Hematopoietic multipotent progenitor cell treated with erythropoietin and hydrocortisone succinate and interleukin-3 and kit ligand, for 15 days (in vitro differentiated cells): ENCODE results near the gene CYP19A1.

Experiments
- DNase-seq: peaks from one replicate; pipeline ENCODE4 v3.0.0-alpha.2; 2015; ENCODE audit warnings: low spot score

CYP19A1 gene

DNA sequence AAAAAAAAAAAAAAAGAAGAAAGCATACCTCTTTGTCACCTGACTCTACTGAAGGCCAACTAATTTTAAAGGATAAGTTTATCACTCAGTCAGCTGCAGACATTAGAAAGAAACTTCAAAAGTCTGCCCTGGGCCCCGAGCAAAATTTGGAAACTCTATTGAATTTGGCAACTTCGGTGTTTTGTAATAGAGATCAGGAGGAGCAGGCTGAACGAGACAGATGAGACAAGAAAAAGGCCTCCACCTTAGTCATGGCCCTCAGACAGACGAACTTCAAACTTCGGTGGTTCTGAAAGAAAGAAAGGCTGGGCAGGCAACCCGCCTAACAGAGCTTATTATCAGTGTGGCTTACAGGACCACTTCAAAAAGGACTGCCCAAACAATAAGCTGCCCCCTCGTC, 21.6 kb upstream of the CYP19A1 start:
- DNase-seq: no peak

DNA sequence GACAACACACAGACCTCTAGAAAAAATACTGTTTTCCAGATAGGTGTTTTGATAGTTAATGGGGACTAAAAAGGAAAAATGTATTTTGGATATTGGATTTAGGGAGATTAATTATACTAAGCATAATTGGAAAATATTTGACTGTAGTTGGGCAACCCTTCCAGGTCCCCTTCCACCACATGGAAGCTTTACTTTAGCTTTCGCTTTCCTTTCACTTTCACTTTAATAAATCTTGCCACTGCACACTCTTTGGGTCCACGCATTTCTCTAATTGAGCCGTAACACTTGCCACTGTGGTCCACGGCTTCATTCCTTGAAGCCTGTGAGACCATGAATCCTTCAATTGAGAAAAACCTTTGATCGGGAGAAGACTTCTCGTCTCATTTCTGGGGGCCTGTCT, 18.6 kb upstream of the CYP19A1 start:
- DNase-seq: no peak

DNA sequence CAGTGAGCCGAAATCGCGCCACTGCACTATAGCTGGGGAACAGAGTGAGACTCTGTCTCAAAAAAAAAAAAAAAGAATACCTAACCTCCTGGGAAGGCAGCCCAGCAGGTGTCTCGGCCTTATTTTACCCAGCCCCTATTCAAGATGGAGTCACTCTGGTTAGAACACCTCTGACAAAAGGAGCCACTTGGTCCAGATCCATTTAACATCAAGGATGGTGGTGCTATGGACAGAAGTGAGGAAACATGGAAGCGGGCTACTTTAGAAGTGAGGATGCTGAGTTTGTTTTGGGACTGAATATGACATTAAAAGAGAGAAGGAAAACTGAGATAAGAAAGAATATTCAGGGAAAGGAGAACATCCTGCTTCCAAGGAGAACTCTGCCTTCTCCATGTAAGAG, 17.8 kb upstream of the CYP19A1 start:
- no peak for DNase-seq

DNA sequence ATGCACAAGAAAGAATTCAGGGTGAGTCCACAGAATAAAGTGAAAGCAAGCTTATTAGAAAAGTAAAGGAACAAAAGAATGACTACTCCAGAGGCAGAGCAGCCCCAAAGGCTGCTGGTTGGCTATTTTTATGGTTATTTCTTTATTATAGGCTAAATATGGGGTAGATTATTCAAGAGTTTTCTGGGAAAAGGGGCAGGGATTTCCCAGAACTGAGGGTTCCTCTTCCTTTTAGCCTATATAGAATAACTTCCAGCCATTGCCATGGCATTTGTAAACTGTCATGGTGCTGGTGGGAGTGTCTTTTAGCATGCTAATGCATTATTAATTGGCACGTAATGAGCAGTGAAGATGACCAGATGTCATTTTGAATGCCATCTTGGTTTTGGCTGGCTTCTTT, 16.7 kb upstream of the CYP19A1 start:
- no peak for DNase-seq

DNA sequence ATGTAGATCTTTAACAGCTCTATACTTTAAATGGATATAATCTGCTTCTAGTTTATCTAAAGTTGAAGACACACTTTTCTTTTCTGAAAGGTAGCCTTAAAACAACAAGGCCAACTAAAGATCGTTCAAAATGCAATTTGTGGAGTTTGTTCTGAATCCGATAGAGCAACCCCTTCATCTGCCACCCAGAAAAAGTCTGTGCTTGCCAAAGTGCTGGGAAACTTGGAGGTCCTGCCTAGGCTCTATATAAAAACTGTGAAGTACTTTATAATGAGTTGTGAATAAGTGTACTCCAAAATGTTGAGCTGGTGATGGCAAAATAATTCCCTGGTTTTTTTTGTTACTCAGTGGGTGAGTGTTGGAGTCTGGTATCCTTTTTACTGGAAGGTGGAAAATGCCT, 15.6 kb upstream of the CYP19A1 start:
- no peak for DNase-seq

DNA sequence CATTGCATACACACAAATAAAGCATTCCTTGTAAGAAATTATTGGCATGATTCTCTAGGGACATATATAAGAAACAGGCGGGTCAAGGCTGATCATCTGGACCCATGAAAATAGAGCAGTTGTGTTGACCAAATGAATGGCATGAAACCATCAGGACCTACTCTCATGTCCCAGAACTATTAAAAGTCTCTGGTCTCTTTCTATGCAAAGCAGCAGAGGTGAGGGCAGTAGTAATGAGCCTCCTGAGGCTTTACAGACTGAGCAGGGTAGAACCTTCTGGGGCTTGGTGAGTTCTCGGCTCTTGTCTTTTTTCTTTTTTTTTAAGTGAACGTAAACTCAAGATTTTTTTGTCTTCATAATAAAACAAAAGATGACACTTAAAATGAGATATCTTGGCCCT, 12.3 kb upstream of the CYP19A1 start:
- DNase-seq: no peak

DNA sequence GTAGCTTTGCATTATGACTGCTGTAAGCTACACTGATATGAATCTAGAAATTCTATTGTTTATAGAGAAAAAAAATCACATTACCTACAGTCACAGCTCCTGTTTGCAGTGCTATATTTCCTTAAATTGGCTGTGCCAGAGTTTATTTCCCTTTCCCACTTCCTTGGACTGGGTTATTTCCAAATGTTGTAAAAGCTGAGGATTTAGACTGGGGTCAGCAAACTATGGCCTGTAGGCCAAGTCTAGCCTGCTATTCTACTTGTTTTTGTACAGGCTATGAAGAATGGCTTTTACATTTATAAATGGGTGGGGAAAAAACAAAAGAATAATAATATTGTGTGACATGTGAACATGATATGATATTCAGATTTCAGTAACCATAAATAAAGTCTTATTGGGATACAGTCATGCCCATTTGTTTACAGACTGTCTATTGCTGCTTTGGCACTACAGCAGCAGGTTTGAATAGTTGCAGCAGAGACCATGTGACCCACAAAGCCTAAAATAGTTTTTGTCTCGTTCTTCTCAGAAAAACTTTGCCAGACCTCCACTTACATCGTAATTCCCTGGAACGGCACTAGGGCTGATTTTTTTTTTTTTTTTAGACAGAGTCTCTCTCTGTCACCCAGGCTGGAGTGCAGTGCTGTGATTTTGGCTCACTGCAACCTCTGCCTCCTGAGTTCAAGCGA, 10.9 kb upstream of the CYP19A1 start:
- no peak for DNase-seq

DNA sequence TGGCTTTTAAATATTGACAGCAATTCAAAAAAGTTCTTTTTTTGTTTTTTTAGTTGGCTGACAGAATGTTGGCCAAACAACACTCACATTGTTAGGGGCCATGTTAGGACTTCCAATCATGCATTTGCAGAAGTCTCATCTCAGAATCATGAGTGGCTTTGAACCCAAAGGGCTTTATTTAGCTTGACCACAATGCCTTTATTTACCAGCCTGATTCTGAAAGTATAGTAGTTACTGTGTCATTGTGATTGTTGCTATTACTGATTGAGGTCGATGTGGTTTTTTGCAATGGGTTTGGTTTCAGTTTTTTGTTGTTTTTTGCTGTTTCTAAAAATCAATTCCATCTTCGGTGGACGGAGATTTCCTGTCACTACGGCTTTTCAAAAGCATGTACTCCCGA, 10.3 kb upstream of the CYP19A1 start:
- no peak for DNase-seq

DNA sequence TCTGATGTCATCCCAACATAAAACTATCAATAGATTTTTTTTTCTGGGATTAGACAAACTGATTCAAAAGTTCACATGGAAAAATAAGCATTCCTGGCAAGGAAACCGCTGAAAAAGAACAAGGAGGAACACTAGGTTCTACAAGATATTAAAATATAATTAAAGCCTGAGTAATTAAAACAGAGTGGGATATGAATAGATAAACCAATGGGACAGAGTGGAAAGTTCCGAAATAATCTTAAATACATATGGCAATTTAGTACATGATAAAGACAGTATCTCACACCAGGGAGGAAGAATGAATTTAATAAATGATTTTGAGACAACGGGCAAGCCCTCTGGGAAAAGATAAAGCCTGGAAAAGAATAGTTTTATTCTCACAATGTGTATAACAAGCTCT, 7.7 kb upstream of the CYP19A1 start:
- DNase-seq: no peak

DNA sequence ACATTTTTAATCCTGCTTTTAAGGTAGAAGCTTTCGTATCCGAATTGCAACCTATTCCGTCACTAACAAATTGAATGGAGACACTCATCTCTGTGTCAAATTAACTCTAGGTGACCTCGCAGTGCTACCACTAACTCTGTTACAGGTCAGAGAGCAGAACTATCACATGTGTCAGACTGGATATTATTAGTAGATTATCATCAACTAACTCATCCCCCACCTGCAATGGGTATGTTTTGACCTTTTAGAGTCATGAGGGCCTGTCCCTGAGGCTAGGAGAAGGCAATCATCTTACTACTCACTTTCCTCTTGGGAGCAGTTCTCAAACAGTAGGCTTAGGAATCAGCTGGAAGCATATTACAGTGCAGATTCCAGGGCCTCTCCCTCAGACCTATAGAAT, 5.1 kb upstream of the CYP19A1 start:
- DNase-seq: no peak

DNA sequence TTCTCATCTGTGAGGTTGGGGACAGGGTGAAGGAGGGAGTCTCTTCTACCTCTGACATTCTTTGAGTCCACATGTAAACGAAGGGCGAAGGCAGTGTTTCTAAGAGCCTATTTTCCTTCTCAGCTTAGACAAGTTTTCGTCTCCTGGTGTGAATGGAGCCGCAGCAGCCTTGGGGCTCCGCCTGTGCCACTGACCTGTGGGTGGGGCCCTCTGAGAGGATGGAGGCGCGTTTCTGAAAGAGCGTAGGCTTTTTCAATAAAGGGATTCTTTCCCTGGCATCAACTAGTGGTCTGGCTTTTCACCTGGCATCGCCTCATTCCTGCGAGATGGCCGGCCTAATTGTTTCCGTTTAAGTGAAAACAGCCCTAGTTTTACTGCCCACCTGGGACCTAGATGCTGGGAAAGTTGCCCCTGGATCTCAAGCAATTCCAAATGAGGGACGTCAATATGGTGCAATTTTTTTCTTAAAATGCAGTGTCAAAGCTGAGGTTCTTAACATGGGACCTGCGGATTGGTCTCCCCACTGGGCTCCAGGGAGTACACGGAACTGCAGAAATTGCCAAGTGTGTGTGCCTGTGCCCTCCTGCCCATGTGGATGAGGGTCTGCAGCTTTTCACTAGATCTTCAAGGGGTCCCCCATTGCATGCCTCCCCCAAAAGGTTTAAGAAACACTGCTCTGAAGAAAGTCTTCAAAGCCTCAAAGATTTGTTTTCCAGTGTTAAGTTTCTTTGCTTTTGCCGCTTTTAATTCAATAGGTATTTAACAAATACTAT, 4.0 kb upstream of the CYP19A1 start:
- no peak for DNase-seq

DNA sequence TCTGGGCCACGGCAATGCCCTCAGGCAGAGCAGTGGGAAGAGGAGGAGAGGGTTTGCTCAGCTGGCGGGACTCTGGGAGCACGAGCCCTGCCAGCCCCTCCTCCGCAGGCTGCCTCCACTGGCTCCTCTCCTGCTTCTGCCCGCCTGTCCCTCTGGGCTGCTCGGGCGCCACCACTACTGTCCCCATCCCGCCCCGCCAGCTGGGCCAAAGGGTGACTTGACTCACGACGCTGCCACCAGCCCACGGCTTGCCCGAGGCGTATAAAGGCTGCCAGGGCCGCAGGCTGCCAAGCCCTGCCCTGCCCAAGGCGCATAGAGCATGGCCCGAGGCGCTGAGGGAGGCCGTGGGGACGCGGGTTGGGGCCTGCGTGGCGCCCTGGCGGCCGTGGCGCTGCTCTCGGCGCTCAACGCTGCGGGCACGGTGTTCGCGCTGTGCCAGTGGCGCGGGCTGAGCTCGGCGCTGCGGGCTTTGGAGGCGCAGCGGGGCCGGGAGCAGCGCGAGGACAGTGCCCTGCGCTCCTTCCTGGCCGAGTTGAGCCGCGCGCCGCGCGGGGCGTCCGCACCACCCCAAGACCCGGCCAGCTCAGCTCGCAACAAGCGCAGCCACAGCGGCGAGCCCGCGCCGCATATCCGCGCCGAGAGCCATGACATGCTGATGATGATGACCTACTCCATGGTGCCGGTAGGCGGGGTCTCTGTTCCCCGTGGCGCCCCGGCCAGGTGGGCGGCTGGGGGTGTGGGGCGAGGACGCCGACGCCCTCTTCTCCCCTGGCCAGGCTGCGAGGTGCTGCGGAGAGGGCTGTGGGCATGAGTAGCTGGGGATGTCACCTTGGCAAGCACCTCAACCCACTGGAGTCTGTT, 3.2 kb upstream of the CYP19A1 start, which contains the start of gene GLDN:
TSS of gene GLDN (plus strand) at position 290 of the 861 bp plus-strand sequence. CDS start at position 320, 30 bp downstream.
- DNase-seq: no peak

DNA sequence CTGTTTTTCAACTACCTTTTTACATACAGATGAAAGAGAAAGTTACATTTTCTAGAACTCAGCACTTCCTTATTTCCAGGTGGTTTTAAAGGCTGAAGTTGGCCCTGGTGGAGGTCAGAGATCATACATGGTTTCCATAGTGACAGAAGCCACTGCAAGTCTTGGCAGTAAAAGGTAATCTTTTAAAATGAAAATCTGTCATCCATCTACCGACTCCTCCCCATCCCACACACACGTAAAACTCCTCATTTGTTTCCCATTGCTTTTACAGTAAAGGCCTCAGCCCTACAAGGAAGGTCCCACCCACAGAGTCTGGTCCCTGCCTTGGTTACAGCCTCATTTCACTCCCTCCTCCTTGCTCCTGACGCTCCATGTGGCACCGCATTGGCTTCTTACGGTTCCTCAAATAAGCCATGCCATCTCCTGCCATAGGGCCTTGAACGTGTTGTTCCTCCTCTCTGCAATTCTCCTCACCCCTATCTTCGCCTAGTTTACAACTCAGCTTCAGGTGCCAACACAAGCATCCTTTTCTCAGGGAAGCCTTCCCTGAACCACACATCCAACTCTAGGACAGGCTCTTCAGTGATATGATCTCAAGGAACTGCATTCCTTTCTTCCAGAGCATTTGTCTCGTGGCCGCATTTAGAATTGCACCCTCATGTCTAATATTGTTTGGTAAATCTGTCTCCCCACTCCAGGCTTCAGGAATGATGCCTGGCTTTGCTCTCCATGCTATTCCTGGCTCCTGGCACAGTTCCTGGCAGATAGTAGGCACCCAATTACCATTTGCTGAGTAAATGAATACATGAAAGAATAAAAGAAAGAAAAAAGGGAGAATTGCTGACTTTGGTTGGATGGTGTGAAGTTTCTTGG, 2.6 kb downstream of the CYP19A1 start:
- no peak for DNase-seq

DNA sequence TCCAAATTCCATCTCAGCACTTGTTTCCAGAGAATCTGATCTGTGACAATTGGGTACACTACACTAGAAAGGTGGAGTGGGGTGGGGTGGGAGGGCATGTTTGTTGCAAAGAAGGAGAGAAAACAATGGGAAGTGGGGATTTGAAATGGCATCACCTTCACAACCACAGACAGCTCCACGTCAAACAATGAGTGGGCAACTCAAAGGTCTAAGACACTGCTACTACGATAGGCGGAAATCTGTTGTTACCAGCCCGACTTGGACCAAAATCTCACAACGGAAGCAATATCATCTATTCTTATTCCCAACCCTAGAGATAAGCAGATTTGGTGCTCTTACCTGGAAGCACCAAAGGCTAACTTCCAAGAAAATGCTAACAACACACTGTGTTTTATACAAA, 3.3 kb downstream of the CYP19A1 start:
- DNase-seq: no peak

DNA sequence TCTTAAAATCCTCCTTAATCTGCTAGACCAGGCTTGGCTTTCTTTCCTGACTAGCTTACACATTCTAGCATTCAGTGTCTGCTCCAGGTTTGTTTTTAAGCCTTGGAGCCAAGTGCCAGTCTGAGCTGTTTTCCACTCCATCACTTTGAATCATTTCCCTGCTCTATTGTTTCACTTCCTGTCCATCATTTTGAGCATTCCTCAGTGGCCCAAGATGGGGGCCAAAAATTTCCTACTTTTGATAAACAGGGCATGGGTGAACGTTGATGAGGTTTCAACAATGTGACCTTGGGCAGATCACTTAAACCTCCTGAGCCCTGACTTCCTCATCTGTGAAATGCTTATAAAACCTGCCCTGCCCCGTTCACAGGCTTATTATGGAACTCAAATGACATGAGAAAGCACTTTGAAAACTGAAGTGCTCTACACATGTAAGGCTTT, 4.4 kb downstream of the CYP19A1 start:
- no peak for DNase-seq

DNA sequence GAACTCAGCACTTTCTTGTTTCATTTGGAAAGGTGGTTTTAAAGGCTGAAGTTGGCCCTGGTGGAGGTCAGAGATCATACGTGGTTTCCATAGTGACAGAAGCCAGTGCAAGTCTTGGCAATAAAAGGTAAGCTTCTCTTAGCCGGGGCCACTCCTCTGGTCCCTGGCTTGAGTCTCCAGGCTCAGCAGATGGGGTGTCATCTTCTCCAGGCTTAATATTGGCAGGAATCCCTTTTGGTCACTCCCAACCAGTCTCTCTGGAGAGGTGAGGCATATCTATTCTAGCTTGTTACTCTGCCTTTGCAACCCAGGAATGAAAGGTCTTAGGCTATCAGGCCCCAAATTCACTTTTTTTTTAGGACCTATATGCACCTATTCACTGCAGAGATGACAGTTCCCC, 4.8 kb downstream of the CYP19A1 start:
- no peak for DNase-seq

DNA sequence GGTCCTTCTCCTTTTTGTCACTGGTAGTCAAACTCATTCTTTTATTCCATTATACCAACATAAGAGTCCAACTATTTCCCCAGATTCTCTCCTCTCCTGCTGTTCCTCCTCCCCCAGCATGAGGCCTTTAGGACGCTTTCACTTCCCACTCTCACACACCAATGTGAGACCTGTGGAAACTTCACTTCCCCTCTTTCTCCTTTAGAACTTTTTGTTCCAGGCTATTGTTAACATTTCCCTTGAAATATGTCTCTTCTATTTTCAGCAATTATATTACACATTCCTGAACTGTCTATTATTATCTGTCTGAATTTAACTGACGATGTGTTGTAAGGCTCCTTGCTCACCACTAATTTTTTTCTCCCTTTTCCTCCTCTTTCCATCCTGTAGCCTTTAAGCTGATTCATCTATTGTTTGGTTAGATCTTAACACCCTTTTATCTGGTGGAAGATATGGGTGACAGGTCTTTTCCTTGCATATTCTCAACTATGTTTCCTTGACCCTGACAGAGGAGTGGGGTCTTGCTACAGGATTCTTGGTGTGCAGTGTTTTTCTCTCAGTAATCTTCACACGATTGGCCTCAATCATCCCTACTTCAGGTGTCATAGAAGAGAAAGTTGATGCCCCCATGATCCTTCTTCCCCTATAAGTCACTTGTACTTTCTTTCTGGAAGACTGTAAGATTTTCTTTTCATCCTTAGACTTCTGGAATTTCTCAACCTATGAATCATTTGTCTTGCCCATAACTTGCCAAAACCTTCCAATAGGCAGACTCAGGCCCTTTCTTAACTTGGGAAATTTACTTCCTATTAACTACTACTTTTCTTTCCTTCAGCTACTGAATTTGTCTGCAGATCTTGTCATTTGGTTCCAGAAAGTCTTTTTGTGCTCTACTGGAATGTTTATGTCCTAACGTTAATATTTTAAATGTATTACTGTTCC, 5.9 kb downstream of the CYP19A1 start:
- no peak for DNase-seq

DNA sequence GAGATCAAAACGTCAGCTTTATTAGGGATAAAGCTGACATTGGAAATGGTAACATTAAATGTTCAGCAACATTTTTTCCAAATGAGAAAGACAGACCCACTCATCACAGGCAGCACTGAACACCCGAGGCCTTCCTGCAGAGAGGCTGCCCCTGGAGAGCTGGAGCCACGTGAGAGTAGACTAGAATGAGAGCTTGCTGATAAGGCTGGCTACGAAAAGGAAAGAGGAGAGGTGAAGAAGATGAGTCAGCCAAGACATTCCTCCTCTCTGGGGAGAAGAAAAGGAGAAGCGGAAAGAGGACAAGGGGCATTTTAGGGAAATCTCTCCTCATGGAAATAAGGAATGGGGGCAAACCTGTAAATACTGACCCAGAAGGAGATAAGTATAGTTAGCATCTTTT, 7.3 kb downstream of the CYP19A1 start:
- no peak for DNase-seq

DNA sequence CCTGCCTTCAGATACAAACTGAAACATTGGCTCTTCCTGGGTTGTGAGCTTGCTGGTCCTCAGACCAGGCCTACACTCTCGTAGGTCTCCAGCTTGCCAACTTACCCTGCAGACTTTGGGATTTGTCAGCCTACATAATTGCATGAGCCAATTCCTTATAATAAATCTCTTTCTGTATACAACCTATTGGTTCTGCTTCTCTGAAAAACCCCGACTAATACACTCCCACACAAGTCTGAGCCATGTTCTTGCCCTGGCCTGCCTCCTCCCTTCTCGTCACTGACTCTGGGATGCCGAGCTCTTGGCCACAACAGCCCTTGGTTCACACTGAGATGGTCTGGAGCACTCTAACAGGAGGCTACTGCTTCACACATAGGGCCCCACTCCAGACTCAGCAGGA, 9.5 kb downstream of the CYP19A1 start:
- no peak for DNase-seq

DNA sequence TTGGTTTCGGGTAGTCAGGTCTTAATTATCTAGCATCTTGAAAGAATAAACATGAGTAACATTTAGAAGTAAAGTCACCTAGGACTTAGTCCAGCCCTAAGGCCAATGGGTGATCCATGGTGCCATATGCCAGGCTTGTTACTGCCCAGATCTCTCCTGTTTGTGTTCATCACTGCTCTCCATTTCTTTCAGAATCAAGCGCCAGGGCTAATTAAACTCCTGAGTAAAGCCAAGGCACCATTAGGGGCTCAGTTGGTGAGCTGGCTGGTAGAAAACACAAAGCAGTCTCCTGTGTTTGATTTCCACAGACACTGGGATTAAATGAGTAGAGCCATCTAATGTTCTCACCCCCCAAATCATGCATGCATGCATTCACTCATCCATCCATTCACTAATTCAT, 11.3 kb downstream of the CYP19A1 start:
- no peak for DNase-seq

DNA sequence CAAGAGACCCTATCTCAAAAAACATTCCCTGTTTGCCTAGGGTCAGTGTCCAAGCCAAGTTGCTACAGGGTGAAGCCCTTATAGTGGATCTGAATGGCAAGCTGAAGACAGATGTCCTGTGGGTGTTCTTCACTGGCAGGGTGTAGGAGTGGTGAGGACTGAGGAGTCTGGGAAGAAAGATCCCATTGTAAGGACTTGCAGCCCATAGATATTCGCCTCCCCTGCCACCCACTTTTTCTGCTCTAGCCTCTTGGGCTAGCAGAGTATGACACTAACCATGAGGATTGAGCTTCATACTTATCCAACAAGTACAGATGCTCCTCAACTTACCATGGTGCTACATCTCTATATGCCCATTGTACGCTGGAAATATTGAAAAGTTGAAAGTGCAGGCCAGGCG, 13.2 kb downstream of the CYP19A1 start:
- DNase-seq: no peak
